HCT116 (cell line): ENCODE measurements around the gene CDK8. TPM values are rescaled to one million over a fixed set of nuclear protein-coding genes. Genes with fewer than 3 reads are reported as not detected.

Experiments
- ATAC-seq: fragments of 200-7000 bp; cut with Tn5 transposase; 2 replicates; pipeline ENCODE4 v1.9.1; 2020; ENCODE audit warnings: mild to moderate bottlenecking, moderate library complexity
- BruUV-seq: library from RNA; stranded (reverse); fragments of 400-500 nt; replicated peaks from 2 replicates; lab custom pipeline; 2021; lab: Mats Ljungman, UMichigan
- CTCF ChIA-PET: fragments of 300-600 bp; sonication (Branson Sonifier 250); formaldehyde crosslinking; loops from one replicate; lab custom pipeline; 2021; ENCODE audit warnings: antibody characterized with exemption; lab: Charles Lee
- POLR2A ChIA-PET: fragments of 300-600, 350-600 bp; sonication (Branson Sonifier 250); formaldehyde crosslinking; loops from one replicate; lab custom pipeline; 2021; ENCODE audit warnings: antibody characterized with exemption; lab: Charles Lee
- RAD21 ChIA-PET, 2 experiments: fragments of 300-600 bp; sonication (Branson Sonifier 250); formaldehyde crosslinking; loops; one replicate each; lab custom pipeline; 2023; ENCODE audit warnings: low total read pairs in 2 of 2; ENCODE audit not compliant: uncharacterized antibody in 2 of 2, unreplicated experiment in 2 of 2, low non-redundant PET in 1 of 2; lab: Charles Lee
- DNase-seq: peaks from one replicate; pipeline ENCODE4 v3.0.0-alpha.2; 2010; ENCODE audit warnings: low read depth, low spot score
- H2AFZ ChIP-seq: fragments of 200-600 bp; shearing (Covaris generic), sonication (generic); 2 replicates; pipeline ENCODE4 v1.6.1; 2017; ENCODE audit warnings: low read depth, mixed run types, mixed read lengths, antibody characterized with exemption, low read length; ENCODE audit not compliant: poor library complexity, severe bottlenecking
- H3K27ac ChIP-seq: 2 replicates; pipeline ENCODE4 v1.5.1; 2012; ENCODE audit warnings: low read depth, low read length
- H3K27me3 ChIP-seq: fragments of 200-600 bp; sonication (generic); 2 replicates; pipeline ENCODE4 v1.6.1; 2016; ENCODE audit warnings: mixed run types, low read length, mixed read lengths; ENCODE audit not compliant: insufficient read depth
- H3K36me3 ChIP-seq, 2 experiments: fragments of 200-500 bp in 1 of 2; fragments of 200-600 bp in 1 of 2; sonication (Bioruptor generic) in 1 of 2; sonication (generic) in 1 of 2; 2 replicates each; pipeline versions ENCODE4 v1.5.1 to v1.6.1; 2014 to 2016; ENCODE audit warnings: low read length in 2 of 2, inconsistent platforms in 1 of 2, mixed read lengths in 1 of 2, mixed run types in 1 of 2; ENCODE audit not compliant: insufficient read depth in 2 of 2, control insufficient read depth in 1 of 2
- H3K4me1 ChIP-seq, 2 experiments: fragments of 200-600 bp in 1 of 2; sonication (generic) in 1 of 2; 2 replicates each; pipeline versions ENCODE4 v1.5.1 to v1.6.1; 2012 to 2017; ENCODE audit warnings: low read length in 2 of 2, inconsistent platforms in 1 of 2, mild to moderate bottlenecking in 1 of 2, mixed read lengths in 1 of 2, mixed run types in 1 of 2, moderate library complexity in 1 of 2; ENCODE audit not compliant: insufficient read depth in 2 of 2, control insufficient read depth in 1 of 2
- H3K4me2 ChIP-seq: fragments of 200-600 bp; sonication (generic); 2 replicates; pipeline ENCODE4 v1.6.1; 2017; ENCODE audit warnings: mixed run types, low read length, mixed read lengths
- H3K4me3 ChIP-seq, 2 experiments: fragments of 200-600 bp in 1 of 2; sonication (generic) in 1 of 2; replicated peaks in 1 of 2; 2 replicates each; pipeline ENCODE4 v1.5.1; 2011 to 2016; ENCODE audit warnings: low read length in 2 of 2, control low read depth in 1 of 2, low read depth in 1 of 2, mild to moderate bottlenecking in 1 of 2, mixed read lengths in 1 of 2, mixed run types in 1 of 2
- H3K79me2 ChIP-seq: fragments of 200-600 bp; sonication (generic); 2 replicates; pipeline ENCODE4 v1.6.1; 2017; ENCODE audit warnings: mild to moderate bottlenecking, mixed run types, low read length, moderate library complexity, mixed read lengths; ENCODE audit not compliant: insufficient read depth
- H3K9ac ChIP-seq: fragments of 200-600 bp; sonication (generic); 2 replicates; pipeline ENCODE4 v1.6.1; 2016; ENCODE audit warnings: low read length, mixed read lengths
- H3K9me2 ChIP-seq: fragments of 200-600 bp; sonication (generic), shearing (Covaris generic); 2 replicates; pipeline ENCODE4 v1.6.1; 2017; ENCODE audit warnings: mixed run types, mild to moderate bottlenecking, moderate library complexity; ENCODE audit not compliant: insufficient read depth
- H3K9me3 ChIP-seq, 2 experiments: fragments of 200-500 bp in 1 of 2; fragments of 200-600 bp in 1 of 2; sonication (Bioruptor generic) in 1 of 2; sonication (generic) in 1 of 2; 2 replicates each; pipeline ENCODE4 v1.6.1; 2014 to 2017; ENCODE audit warnings: low read length in 2 of 2, mixed read lengths in 2 of 2, inconsistent platforms in 1 of 2, low read depth in 1 of 2, mild to moderate bottlenecking in 1 of 2, mixed run types in 1 of 2, moderate library complexity in 1 of 2; ENCODE audit not compliant: control insufficient read depth in 1 of 2, insufficient read depth in 1 of 2
- H4K20me1 ChIP-seq: fragments of 200-600 bp; sonication (generic), shearing (Covaris generic); 2 replicates; pipeline ENCODE4 v1.6.1; 2017; ENCODE audit warnings: mixed run types, mild to moderate bottlenecking, moderate library complexity; ENCODE audit not compliant: insufficient read depth
- CBX3 ChIP-seq: IDR thresholded peaks from 2 replicates; pipeline ENCODE4 v1.6.1; 2012; ENCODE audit warnings: low read depth
- CTCF ChIP-seq, 3 experiments: fragments of 200-600 bp in 1 of 3; sonication (generic) in 1 of 3; IDR thresholded peaks in 2 of 3; conservative IDR thresholded peaks in 1 of 3; 2 replicates each; pipeline ENCODE4 v1.5.1; 2012 to 2017; ENCODE audit warnings: low read depth in 2 of 3, low read length in 2 of 3, antibody characterized with exemption in 1 of 3, borderline replicate concordance in 1 of 3, control low read depth in 1 of 3, mild to moderate bottlenecking in 1 of 3, mixed read lengths in 1 of 3, mixed run types in 1 of 3, moderate library complexity in 1 of 3; ENCODE audit not compliant: insufficient read depth in 1 of 3
- EGR1 ChIP-seq: IDR thresholded peaks from 2 replicates; pipeline ENCODE4 v1.6.1; 2012; ENCODE audit warnings: low read depth
- FOSL1 ChIP-seq: IDR thresholded peaks from 2 replicates; pipeline ENCODE4 v1.6.1; 2012; ENCODE audit warnings: low read depth
- POLR2AphosphoS5 ChIP-seq: IDR thresholded peaks from 2 replicates; pipeline ENCODE4 v1.6.1; 2011; ENCODE audit warnings: mild to moderate bottlenecking, low read depth, low read length, moderate library complexity
- RAD21 ChIP-seq: IDR thresholded peaks from 2 replicates; pipeline ENCODE4 v1.6.1; 2012; ENCODE audit warnings: low read depth, mild to moderate bottlenecking
- SP1 ChIP-seq: IDR thresholded peaks from 2 replicates; pipeline ENCODE4 v1.6.1; 2012; ENCODE audit warnings: low read depth
- SRF ChIP-seq: IDR thresholded peaks from 2 replicates; pipeline ENCODE4 v1.6.1; 2012; ENCODE audit warnings: low read depth
- ZNF274 ChIP-seq: fragments of 200-500 bp; sonication (Bioruptor generic); IDR thresholded peaks from 2 replicates; pipeline ENCODE4 v1.6.1; 2014; ENCODE audit warnings: mild to moderate bottlenecking, low read depth, low read length, inconsistent platforms
- intact Hi-C: fragments of 100-400 bp; cut with micrococcal nuclease; formaldehyde crosslinking; loops from 2 replicates; pipeline ENCODE4 v1.10.0; 2022
- total RNA-seq: library from RNA; stranded (reverse); gene quantifications from one replicate; pipeline ENCODE4 v1.2.1, GENCODE V29; 2021; ENCODE audit not compliant: unreplicated experiment
- TF ChIP-seq, protein P1 (sequence below): IDR thresholded peaks from 2 replicates; pipeline ENCODE4 v1.6.1; 2012; ENCODE audit warnings: low read depth
- TF ChIP-seq, protein P2 (sequence below): IDR thresholded peaks from 2 replicates; pipeline ENCODE4 v1.6.1; 2011; ENCODE audit warnings: mild to moderate bottlenecking, low read length, moderate library complexity; ENCODE audit not compliant: insufficient replicate concordance; ENCODE audit errors: extremely low read depth

The CDK8 gene
- total RNA-seq, 1 experiment from 2014 or later: 23.8 TPM

DNA sequence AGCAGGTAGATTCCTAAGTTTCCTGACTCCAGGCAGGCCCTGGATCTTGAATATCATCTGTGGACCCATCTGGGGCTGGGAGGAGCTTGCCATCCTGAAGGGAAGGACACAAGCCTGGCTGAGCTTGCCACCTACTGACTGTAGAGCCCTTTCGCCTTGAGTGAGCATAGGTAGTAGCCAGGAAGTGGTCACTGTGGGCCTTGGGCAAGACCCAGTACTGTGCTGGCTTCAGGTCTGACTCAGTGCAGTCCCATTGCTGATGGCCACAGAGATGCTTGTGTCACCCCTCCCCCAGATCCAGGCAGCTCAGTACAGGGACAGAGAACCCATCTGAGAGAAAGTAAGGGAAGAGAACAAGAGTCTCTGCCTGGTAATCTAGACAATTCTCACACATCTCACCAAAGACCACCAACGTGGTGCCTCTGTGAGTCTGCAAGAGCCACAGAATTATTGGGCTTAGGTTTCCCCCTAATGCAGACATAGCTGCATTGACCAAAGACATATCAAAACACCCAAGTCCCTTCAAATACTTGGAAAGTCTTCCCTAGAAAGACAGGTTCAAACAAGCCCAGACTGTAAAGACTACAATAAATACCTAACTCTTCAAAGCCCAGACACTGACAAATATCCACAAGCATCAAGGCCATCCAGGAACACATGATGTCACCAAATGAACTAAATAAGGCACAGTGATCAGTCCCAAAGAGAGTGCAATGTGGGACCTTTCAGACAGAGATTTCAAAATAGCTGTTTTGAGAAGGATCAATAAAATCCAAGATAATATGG lies 195.3 kb downstream of the CDK8 start:
- Histone ChIP-seq H3K27me3 (peaks cover 33% of the 10 kb centered on the region; the same call in 1 of the 2 replicates), H3K9ac (no peak overlapping the region), H4K20me1 (no peaks in the 10 kb centered on the region), H3K4me2 (no peak overlapping the region), H3K36me3 (no peaks in the 10 kb centered on the region), H3K9me3 (no peaks in the 10 kb centered on the region), H3K4me3 (no peak overlapping the region), H3K9me2 (no peaks in the 10 kb centered on the region), H3K27ac (no peak overlapping the region), H3K4me1 (no peaks in the 10 kb centered on the region), H3K79me2 (no peaks in the 10 kb centered on the region), H2AFZ (no peak overlapping the region)
- BruUV-seq: no TSS peak
- ChIA-PET RAD21 (no interaction called here), POLR2A (no interaction called here), CTCF (no interaction called here)
- no peak for DNase-seq
- intact Hi-C loops: no loop called here
- no peak for ATAC-seq
- TF ChIP-seq SP1 (no peak), CBX3 (no peak), FOSL1 (no peak), ZNF274 (no peak), EGR1 (no peak), SRF (no peak), POLR2AphosphoS5 (no peak), RAD21 (no peak), CTCF (IDR thresholded peaks at IDR 0.05 in 2 of 3, conservative IDR thresholded peaks at IDR 0.05 in 1 of 3; ENCODE audit: borderline replicate concordance in 1 of 3, insufficient read depth in 1 of 3, low read depth in 2 of 3, low read length in 2 of 3) (no peak)
- TF ChIP-seq, protein P1, sequence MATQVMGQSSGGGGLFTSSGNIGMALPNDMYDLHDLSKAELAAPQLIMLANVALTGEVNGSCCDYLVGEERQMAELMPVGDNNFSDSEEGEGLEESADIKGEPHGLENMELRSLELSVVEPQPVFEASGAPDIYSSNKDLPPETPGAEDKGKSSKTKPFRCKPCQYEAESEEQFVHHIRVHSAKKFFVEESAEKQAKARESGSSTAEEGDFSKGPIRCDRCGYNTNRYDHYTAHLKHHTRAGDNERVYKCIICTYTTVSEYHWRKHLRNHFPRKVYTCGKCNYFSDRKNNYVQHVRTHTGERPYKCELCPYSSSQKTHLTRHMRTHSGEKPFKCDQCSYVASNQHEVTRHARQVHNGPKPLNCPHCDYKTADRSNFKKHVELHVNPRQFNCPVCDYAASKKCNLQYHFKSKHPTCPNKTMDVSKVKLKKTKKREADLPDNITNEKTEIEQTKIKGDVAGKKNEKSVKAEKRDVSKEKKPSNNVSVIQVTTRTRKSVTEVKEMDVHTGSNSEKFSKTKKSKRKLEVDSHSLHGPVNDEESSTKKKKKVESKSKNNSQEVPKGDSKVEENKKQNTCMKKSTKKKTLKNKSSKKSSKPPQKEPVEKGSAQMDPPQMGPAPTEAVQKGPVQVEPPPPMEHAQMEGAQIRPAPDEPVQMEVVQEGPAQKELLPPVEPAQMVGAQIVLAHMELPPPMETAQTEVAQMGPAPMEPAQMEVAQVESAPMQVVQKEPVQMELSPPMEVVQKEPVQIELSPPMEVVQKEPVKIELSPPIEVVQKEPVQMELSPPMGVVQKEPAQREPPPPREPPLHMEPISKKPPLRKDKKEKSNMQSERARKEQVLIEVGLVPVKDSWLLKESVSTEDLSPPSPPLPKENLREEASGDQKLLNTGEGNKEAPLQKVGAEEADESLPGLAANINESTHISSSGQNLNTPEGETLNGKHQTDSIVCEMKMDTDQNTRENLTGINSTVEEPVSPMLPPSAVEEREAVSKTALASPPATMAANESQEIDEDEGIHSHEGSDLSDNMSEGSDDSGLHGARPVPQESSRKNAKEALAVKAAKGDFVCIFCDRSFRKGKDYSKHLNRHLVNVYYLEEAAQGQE: no peak
- TF ChIP-seq, protein P2, sequence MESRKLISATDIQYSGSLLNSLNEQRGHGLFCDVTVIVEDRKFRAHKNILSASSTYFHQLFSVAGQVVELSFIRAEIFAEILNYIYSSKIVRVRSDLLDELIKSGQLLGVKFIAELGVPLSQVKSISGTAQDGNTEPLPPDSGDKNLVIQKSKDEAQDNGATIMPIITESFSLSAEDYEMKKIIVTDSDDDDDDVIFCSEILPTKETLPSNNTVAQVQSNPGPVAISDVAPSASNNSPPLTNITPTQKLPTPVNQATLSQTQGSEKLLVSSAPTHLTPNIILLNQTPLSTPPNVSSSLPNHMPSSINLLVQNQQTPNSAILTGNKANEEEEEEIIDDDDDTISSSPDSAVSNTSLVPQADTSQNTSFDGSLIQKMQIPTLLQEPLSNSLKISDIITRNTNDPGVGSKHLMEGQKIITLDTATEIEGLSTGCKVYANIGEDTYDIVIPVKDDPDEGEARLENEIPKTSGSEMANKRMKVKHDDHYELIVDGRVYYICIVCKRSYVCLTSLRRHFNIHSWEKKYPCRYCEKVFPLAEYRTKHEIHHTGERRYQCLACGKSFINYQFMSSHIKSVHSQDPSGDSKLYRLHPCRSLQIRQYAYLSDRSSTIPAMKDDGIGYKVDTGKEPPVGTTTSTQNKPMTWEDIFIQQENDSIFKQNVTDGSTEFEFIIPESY: no peak
